Spleen (tissue), 7 donors: ENCODE measurements around the gene RASGEF1B.

Source experiments
- CTCF ChIP-seq, 11 experiments: fragments of 200-600 bp in 7 of 11; fragments of 450-650 bp in 4 of 11; sonication (generic) in 4 of 11; IDR thresholded peaks in 8 of 11; conservative IDR thresholded peaks in 3 of 11; 1 replicate in 7 of 11; 2 replicates in 4 of 11; pipeline versions ENCODE4 v1.4.0 to v1.8.0; 2016 to 2021; ENCODE audit warnings: antibody characterized with exemption in 11 of 11, inconsistent platforms in 4 of 11, mild to moderate bottlenecking in 1 of 11
- POLR2AphosphoS5 ChIP-seq, 3 donors: sonication (generic); formaldehyde crosslinking; IDR thresholded peaks; one replicate each; pipeline ENCODE4 v1.5.1; 2017; ENCODE audit warnings: antibody characterized with exemption in 3 of 3
- donor health status: DM: no; HTN: no; CAD: no; lungs with moderate emphysema.
- donor health status: DM: no; HTN: no; CAD: no.
- donor health status: DM: no; HTN: no; CAD: no.

DNA sequence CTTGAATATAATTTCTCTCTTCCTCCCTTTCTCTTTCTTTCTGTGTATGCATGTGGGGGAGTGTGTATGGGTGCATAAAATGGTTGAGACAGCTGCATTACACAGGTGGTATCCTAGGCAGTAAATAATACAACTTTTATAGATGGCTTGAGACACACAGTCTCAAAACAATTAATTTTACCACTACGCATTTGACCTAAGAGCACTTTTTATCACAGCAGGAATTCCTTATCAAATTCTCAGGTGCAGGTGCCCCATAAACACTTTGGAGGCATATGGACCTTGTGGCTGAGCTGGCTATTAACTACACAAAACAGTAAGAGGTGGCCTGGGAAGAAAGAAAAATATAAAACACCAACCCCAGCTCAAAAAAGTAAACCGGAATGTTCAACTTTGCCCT lies 91.3 kb downstream of the RASGEF1B start:
- TF ChIP-seq CTCF (IDR thresholded peaks at IDR 0.05 in 8 of 11, conservative IDR thresholded peaks at IDR 0.05 in 3 of 11) = no peak
- no peak for TF ChIP-seq POLR2AphosphoS5 (IDR thresholded peaks at IDR 0.05)
